ENCODE measurements around the gene HEMK1.

DNA sequence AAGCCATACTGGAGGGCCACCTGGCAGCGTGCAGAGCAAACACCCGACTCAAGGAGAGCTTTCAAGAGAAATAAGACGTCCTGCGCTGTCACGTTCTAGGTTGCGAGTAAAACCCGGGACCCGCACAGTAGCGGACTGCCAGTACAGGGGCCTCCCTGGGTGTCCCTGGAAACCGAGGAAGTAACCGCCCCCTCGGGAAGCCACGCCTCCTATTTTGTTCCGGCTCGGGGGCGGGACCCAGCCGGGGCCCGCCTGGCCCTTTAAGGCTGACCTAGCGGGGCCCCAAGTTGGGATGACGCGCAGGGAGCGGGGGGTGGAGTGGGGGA lies 47.4 kb downstream of the HEMK1 start:
- TF ChIP-seq, protein P1, sequence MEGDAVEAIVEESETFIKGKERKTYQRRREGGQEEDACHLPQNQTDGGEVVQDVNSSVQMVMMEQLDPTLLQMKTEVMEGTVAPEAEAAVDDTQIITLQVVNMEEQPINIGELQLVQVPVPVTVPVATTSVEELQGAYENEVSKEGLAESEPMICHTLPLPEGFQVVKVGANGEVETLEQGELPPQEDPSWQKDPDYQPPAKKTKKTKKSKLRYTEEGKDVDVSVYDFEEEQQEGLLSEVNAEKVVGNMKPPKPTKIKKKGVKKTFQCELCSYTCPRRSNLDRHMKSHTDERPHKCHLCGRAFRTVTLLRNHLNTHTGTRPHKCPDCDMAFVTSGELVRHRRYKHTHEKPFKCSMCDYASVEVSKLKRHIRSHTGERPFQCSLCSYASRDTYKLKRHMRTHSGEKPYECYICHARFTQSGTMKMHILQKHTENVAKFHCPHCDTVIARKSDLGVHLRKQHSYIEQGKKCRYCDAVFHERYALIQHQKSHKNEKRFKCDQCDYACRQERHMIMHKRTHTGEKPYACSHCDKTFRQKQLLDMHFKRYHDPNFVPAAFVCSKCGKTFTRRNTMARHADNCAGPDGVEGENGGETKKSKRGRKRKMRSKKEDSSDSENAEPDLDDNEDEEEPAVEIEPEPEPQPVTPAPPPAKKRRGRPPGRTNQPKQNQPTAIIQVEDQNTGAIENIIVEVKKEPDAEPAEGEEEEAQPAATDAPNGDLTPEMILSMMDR (conservative IDR thresholded peaks at IDR 0.05; ENCODE audit: low read length) = no peak
- no peak for TF ChIP-seq EZH2phosphoT487 (IDR thresholded peaks at IDR 0.05; ENCODE audit: borderline replicate concordance)

Measured in Loucy (cell line).